ENCODE data around the gene TMEM140. TPM values are rescaled to one million over a fixed set of nuclear protein-coding genes. Genes with fewer than 3 reads are reported as not detected.

Gene TMEM140
- total RNA-seq, 2 donors from 2014 or later: 24.5 to 55.2 TPM

GRCh38 chr7:135160858-135161653, 13.2 kb downstream of the TMEM140 start:
- peaks cover 25% of the 10 kb centered on the region for H3K4me1 Mint-ChIP-seq
- ATAC-seq (peak; percentile 20), DNase-seq (no peak)
- H3K36me3 Mint-ChIP-seq (ENCODE audit: low read depth): no peaks in the 10 kb centered on the region
- H3K27me3 Mint-ChIP-seq: no peaks in the 10 kb centered on the region
- no peak overlapping the region for H3K4me3 Mint-ChIP-seq
- H3K27ac Mint-ChIP-seq: peak overlapping the region; percentile 73
- H3K9me3 ChIP-seq (ENCODE audit: control insufficient read depth, low read length, poor library complexity, severe bottlenecking): peaks cover under 1% of the 10 kb centered on the region

GRCh38 chr7:135161669-135162068, 13.8 kb downstream of the TMEM140 start:
- Mint-ChIP-seq H3K4me3 (no peak overlapping the region), H3K27ac (peak overlapping the region; percentile 2), H3K36me3 (ENCODE audit: low read depth) (no peaks in the 10 kb centered on the region), H3K4me1 (peaks cover 25% of the 10 kb centered on the region), H3K27me3 (no peaks in the 10 kb centered on the region)
- no peak for ATAC-seq
- no peak for DNase-seq
- H3K9me3 ChIP-seq (ENCODE audit: control insufficient read depth, low read length, poor library complexity, severe bottlenecking): no peaks in the 10 kb centered on the region

- no peaks in the 10 kb centered on the region for H3K27me3 Mint-ChIP-seq
- H3K27ac Mint-ChIP-seq: peak overlapping the region; percentile 2
- no peak for DNase-seq
- ATAC-seq: no peak
- no peaks in the 10 kb centered on the region for H3K36me3 Mint-ChIP-seq (ENCODE audit: low read depth)
- H3K4me3 Mint-ChIP-seq: no peak overlapping the region
- H3K4me1 Mint-ChIP-seq: peaks cover 31% of the 10 kb centered on the region
- no peaks in the 10 kb centered on the region for H3K9me3 ChIP-seq (ENCODE audit: control insufficient read depth, low read length, poor library complexity, severe bottlenecking)
Measured at GRCh38 chr7:135162382-135163001, 14.6 kb downstream of the TMEM140 start.

DNA sequence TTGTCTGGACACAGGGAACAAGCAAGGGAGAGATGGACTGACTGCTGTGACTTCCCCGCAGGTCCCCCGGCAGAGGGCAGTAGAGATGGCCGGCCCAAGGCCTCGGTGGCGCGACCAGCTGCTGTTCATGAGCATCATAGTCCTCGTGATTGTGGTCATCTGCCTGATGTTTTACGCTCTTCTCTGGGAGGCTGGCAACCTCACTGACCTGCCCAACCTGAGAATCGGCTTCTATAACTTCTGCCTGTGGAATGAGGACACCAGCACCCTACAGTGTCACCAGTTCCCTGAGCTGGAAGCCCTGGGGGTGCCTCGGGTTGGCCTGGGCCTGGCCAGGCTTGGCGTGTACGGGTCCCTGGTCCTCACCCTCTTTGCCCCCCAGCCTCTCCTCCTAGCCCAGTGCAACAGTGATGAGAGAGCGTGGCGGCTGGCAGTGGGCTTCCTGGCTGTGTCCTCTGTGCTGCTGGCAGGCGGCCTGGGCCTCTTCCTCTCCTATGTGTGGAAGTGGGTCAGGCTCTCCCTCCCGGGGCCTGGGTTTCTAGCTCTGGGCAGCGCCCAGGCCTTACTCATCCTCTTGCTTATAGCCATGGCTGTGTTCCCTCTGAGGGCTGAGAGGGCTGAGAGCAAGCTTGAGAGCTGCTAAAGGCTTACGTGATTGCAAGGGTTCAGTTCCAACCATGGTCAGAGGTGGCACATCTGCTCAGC, 16.6 kb downstream of the TMEM140 start:
- peaks cover 45% of the 10 kb centered on the region for H3K4me1 Mint-ChIP-seq
- peak overlapping the region; percentile 77 for H3K27ac Mint-ChIP-seq
- no peaks in the 10 kb centered on the region for H3K27me3 Mint-ChIP-seq
- DNase-seq: no peak
- H3K36me3 Mint-ChIP-seq (ENCODE audit: low read depth): no peaks in the 10 kb centered on the region
- no peak for ATAC-seq
- H3K9me3 ChIP-seq (ENCODE audit: control insufficient read depth, low read length, poor library complexity, severe bottlenecking): no peaks in the 10 kb centered on the region
- no peak overlapping the region for H3K4me3 Mint-ChIP-seq

DNA sequence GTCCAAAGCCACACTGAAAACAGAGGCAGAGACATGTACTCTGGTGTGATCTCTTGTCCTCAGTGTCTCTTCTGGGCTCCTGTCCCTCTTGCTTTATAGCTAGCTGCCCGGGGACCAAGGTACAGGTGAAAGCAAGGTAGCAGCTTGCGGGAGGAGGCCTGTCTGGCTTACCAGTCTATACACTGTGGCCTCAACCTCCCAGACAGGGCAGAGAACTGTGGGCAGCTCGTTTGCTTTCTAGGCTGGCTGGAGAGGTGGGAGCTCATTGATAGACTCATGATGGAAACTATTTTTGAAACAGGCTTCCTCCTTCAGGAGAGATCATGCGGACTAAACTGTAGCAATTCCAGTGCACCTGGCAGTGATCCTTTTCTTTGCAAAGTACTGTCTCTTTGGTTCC, 18.0 kb downstream of the TMEM140 start:
- Mint-ChIP-seq H3K36me3 (ENCODE audit: low read depth) (no peaks in the 10 kb centered on the region), H3K27me3 (no peaks in the 10 kb centered on the region), H3K27ac (peak overlapping the region; percentile 19), H3K4me1 (peaks cover 39% of the 10 kb centered on the region), H3K4me3 (no peak overlapping the region)
- DNase-seq: no peak
- no peak for ATAC-seq
- no peaks in the 10 kb centered on the region for H3K9me3 ChIP-seq (ENCODE audit: control insufficient read depth, low read length, poor library complexity, severe bottlenecking)

GRCh38 chr7:135166338-135166990, 18.6 kb downstream of the TMEM140 start:
- H3K4me3 Mint-ChIP-seq: no peak overlapping the region
- ATAC-seq: no peak
- no peak for DNase-seq
- no peaks in the 10 kb centered on the region for H3K27me3 Mint-ChIP-seq
- no peaks in the 10 kb centered on the region for H3K9me3 ChIP-seq (ENCODE audit: control insufficient read depth, low read length, poor library complexity, severe bottlenecking)
- H3K36me3 Mint-ChIP-seq (ENCODE audit: low read depth): no peaks in the 10 kb centered on the region
- H3K27ac Mint-ChIP-seq: peak overlapping the region; percentile 97
- H3K4me1 Mint-ChIP-seq: peaks cover 39% of the 10 kb centered on the region

- DNase-seq (no peak), ATAC-seq (no peak)
- Mint-ChIP-seq H3K4me3 (peak overlapping the region; percentile 75), H3K36me3 (ENCODE audit: low read depth) (no peaks in the 10 kb centered on the region), H3K27ac (peak overlapping the region; percentile 97), H3K27me3 (no peaks in the 10 kb centered on the region), H3K4me1 (peaks cover 41% of the 10 kb centered on the region)
- H3K9me3 ChIP-seq (ENCODE audit: control insufficient read depth, low read length, poor library complexity, severe bottlenecking): no peaks in the 10 kb centered on the region
Measured at GRCh38 chr7:135167365-135167917, 19.6 kb downstream of the TMEM140 start.

- DNase-seq: peak in 1 of 3 donors; percentile 31
- H3K4me1 Mint-ChIP-seq: peaks cover 41% of the 10 kb centered on the region
- H3K4me3 Mint-ChIP-seq: peak overlapping the region; percentile 75
Measured at GRCh38 chr7:135168001-135168400, 20.1 kb downstream of the TMEM140 start.

DNA sequence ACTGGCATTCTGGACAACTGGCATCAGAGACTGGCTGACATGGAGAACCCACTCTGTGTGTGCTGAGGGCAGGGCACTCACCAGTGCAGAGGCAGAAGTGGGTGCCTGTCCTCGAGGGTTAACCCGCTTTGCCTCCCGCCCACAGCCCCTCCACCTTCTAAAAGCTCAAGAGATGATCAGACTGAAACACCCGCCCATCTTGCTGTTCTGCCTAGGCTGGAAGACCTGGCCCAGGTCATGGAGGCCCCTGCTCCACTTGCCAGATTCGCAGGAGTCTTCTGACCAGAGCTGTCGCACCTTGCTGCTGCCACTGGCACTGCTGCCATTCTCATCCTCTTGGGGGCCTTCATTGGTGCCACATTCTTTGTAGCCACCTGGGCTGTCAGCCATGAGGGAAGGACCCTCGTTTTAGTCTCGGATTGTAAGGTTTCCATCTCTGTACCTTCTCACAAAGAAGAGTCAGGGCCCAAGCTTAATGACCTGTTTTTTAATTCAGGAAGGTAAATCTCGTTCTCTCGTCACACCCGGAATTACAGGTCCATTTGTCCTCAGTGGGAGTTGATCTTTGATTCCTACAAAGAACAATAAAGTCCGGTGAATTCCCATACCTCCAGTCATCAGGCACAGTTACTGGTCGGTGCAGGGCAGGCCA, 20.7 kb downstream of the TMEM140 start:
- Mint-ChIP-seq H3K27ac (peak overlapping the region; percentile 97), H3K4me3 (peak overlapping the region; percentile 89), H3K36me3 (ENCODE audit: low read depth) (no peaks in the 10 kb centered on the region), H3K27me3 (no peaks in the 10 kb centered on the region), H3K4me1 (peaks cover 41% of the 10 kb centered on the region)
- no peaks in the 10 kb centered on the region for H3K9me3 ChIP-seq (ENCODE audit: control insufficient read depth, low read length, poor library complexity, severe bottlenecking)
- DNase-seq: no peak
- no peak for ATAC-seq

More at GRCh38 chr7:135168001-135168400, 20.1 kb downstream of the TMEM140 start:
- H3K27ac Mint-ChIP-seq: peak overlapping the region; percentile 97
- no peaks in the 10 kb centered on the region for H3K27me3 Mint-ChIP-seq
- no peaks in the 10 kb centered on the region for H3K9me3 ChIP-seq (ENCODE audit: control insufficient read depth, low read length, poor library complexity, severe bottlenecking)
- no peaks in the 10 kb centered on the region for H3K36me3 Mint-ChIP-seq (ENCODE audit: low read depth)
- no peak for ATAC-seq

- ATAC-seq (peak; percentile 44), DNase-seq (peak; percentile 35 to 45 (median 35))
- H3K4me3 Mint-ChIP-seq: peak overlapping the region; percentile 89
- H3K4me1 Mint-ChIP-seq: peaks cover 35% of the 10 kb centered on the region
- no peaks in the 10 kb centered on the region for H3K9me3 ChIP-seq (ENCODE audit: control insufficient read depth, low read length, poor library complexity, severe bottlenecking)
- no peaks in the 10 kb centered on the region for H3K27me3 Mint-ChIP-seq
- H3K27ac Mint-ChIP-seq: peak overlapping the region; percentile 97
- H3K36me3 Mint-ChIP-seq (ENCODE audit: low read depth): no peaks in the 10 kb centered on the region
Measured at GRCh38 chr7:135169141-135169963, 21.5 kb downstream of the TMEM140 start.

DNA sequence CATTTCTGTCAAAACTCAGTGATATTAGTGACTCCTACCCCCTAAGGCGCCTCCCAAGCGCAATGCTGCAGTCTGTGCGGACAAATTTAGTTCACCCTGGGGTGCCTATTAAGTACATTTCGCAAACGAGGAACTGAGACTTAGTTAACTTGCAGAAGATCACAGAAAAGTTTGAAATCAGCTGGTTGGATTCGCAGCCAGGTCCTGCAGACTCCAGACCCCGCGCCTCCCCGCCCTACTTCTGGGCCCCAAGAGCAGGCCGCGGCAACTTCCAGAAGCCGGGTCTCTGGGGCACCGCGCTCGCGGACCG, 22.0 kb downstream of the TMEM140 start:
- H3K9me3 ChIP-seq (ENCODE audit: control insufficient read depth, low read length, poor library complexity, severe bottlenecking): no peaks in the 10 kb centered on the region
- H3K4me3 Mint-ChIP-seq: peak overlapping the region; percentile 89
- peak overlapping the region; percentile 97 for H3K27ac Mint-ChIP-seq
- peak; percentile 9 for ATAC-seq
- H3K36me3 Mint-ChIP-seq (ENCODE audit: low read depth): no peaks in the 10 kb centered on the region
- peaks cover 35% of the 10 kb centered on the region for H3K4me1 Mint-ChIP-seq
- no peak for DNase-seq
- no peaks in the 10 kb centered on the region for H3K27me3 Mint-ChIP-seq

Measured in T-helper 17 cell (primary cell).